ENCODE data around the gene STXBP4. TPM values are rescaled to one million over a fixed set of nuclear protein-coding genes. Genes with fewer than 3 reads are reported as not detected.

STXBP4 gene
- total RNA-seq, 1 experiment from 2014 or later = 27.6 TPM

DNA sequence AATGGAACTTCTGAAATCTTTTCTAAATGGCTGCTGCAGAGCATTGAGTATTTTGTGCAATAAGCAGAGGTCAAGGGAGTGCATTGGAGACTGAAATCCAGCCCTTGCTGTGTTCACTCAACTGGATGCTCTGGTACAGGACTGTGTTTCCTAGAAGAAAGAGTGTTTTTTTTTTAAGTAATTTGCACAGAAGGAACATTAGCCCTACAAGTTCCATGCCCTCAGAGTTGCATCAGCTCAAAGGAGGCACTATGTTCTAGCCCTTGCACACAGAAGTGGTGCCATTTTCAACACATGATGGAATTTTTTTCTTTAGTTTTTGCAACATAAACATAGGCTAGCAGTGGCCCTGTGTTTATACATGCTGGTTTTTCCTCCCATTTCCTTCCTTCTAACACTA lies 152.1 kb downstream of the STXBP4 start:
- DNase-seq (ENCODE audit: low read depth) = no peak

DNA sequence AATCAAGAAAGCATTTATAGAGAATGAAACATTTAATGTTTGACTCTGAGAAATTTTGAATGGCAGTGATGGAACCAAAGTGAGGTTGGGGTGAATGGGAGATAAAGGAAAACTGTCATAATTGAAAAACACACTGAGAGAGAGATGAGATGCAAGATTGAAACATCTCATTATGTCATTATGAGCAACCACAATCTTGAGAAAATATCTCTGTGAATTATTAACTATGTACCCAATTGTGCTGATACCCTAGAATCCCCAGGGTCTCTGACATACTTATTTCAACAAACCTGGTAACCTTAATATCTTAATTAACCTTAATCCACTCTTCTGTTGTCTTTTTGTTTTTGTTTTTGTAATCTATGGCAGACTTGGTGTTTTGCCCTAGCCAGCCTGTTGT lies 152.7 kb downstream of the STXBP4 start:
- no peak for DNase-seq (ENCODE audit: low read depth)

DNA sequence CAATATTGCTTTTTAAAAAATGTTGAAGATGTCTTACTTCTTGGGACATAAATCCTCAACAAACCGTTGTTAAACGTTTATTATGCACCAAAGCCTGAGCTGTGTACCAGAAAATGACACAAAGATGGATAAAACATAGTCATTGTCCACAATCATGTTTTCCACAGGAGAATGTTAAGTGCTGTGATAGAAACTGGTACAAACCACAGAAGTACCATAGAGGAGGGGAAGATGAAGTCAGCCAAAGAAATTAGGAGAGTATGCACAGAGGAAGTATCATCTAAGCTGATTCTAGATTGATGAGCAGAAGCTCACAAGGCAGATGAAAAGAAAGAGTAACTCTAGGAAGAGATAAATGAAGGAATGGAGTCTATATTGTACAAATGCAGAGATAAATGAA lies 153.5 kb downstream of the STXBP4 start:
- no peak for DNase-seq (ENCODE audit: low read depth)

DNA sequence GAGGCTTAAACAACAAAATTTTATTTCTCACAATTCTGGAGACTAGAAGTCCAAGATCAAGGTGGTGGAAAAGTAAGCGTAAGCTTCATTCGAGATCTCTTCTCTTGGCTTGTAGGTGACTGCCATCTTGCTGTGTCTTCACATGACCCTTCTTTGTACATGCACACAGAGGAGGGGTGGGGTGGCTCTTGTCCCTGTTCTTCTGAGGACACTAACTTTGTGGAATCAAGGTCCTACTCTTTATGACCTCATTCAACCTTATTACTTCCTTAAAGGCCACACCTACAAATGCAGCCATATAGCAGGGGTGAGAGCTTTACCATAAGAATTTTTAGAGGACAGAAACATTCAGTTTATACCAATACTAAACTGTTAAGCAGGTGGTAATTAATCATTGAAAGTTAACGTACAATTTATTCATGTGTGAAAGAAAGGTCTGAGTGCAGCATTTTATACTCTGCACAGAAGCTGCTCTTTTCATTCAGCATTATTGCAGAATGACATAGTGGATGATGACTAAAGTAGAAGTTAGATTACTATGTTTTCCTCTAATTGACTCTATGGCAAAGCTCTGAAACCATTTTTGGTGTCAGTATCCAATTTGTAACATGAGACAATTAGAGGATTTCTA lies 156.3 kb downstream of the STXBP4 start:
- DNase-seq (ENCODE audit: low read depth) = no peak

DNA sequence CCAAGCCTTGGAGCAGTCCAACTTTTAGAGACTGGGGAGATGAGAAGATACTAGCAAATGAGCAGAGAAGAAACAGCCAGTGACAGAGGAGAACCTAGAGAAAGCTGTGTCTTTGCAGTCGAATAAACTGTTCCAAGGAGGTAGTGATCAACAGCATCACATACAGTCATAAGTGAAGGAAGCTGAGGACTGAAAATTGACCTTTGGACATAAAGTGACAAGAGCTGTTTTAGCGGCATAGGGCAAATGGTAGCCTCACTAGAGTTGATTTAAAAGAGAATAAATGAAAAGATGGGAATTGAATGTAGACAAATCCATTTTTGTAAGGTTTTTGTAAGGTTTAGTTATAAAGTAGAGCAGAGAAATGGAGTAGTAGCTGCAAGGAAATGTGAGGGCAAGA lies 165.0 kb downstream of the STXBP4 start:
- no peak for DNase-seq (ENCODE audit: low read depth)

DNA sequence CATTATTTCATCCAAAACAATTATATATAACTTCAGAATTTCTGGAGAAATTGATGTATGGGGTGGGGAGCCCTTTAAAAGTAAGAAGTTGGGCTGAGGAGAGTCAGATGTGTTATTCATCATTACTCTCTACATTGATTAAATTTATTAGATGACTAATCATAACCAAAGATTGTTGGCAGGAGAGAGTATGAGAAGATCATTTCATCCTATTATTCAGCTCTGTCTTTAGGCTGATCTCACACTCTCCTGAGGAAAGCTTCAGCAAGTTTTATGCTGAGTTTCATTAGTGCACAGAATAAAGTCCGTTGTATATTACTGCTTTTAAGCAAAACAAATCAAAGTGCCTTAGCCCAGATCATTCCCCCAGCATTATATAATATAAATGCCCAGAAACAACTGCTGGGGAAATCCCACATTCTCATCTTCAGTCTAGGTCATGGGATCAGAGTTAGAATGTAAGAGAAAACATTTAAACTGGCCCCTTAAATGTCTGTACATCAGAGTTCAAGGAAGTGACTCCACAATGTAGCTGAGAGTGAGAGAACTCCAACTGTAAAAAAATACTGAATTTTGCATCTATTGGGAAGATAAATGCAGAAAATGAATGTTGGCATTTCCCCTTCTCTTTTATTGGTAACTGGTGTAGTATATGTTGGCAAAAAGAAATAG lies 166.1 kb downstream of the STXBP4 start:
- no peak for DNase-seq (ENCODE audit: low read depth)

GRCh38 chr17:55140809-55141208 lies 172.2 kb downstream of the STXBP4 start:
- DNase-seq (ENCODE audit: low read depth) = no peak

GRCh38 chr17:55144518-55144917 lies 176.0 kb downstream of the STXBP4 start:
- DNase-seq (ENCODE audit: low read depth) = no peak

DNA sequence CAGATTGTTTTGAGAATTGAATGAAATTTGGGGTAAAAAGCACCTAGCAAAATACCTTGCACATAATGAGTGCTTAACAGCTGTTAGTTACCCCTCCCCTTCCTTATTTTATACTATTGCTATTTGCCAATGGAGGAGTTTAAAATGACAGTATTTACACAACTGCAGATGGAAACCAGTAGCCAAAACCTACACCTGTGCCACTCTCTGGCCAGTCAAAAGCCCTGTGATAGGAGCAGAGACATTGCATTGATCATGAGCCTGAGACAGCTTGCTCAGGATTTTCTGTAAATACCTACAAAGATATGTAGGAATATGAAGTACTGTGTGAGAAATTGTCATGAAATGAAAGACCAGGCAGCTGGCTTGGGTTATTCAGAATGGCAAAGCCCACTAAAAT lies 180.9 kb downstream of the STXBP4 start:
- no peak for DNase-seq (ENCODE audit: low read depth)

- no peak for DNase-seq (ENCODE audit: low read depth)
Measured at GRCh38 chr17:55152236-55152635, 183.7 kb downstream of the STXBP4 start.

DNA sequence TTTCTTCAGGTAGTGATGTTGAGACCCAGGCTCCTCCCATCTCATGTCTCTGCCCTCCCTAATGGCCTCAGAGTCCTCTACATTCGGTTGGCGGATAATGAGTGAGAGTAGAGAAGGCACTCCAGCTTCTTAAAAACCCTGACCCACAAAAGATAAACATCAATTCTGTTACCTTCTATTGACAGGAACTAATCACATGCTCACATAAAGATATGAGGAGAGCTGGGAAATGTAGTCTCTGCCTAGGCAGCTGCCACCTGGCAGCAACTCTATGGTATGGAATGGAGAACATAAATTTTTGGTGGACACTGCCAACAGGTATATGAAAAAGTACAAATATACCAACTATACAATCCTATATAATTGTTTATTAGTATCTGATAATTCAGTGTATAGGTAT lies 185.5 kb downstream of the STXBP4 start:
- no peak for DNase-seq (ENCODE audit: low read depth)

- no peak for DNase-seq (ENCODE audit: low read depth)
Measured at GRCh38 chr17:55155856-55156560, 187.4 kb downstream of the STXBP4 start.

DNA sequence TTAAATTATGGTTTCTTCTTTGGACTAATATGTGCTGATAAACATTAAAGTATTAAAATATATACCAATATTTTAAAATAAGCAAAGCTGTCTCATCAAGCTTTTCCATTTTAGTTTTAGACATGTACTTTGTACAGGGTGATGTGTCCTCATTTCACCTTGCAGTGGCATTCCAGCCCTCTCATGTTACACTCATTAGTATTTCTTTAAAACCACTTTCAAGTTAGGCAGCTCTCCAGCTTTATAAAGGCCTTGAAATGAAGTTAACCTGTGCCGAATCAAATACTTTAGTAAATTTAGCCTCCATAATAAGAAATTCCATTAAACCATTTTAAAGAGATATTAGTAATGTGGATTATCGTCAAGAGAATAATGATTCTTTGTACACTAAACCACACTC lies 188.6 kb downstream of the STXBP4 start:
- DNase-seq (ENCODE audit: low read depth) = peak; percentile 50

DNA sequence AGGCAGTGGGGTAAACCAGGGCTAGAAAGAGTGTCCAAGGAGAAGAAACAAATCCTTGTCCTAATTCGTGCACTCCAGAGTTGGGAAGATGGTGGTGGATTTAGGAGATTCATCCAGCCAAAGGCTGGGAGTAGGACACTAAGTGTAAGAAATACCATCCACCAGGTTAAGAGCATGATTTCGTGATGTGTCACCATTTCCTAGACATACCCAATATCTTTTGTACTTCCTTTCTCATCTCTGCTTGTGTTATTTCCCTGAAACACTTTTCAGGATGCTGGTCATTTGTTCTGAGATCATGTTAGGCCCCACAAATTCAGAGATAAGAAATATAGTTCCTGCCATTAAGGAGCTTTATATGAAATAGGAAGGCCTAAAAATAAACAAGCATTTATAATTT lies 189.9 kb downstream of the STXBP4 start:
- DNase-seq (ENCODE audit: low read depth) = peak; percentile 46

DNA sequence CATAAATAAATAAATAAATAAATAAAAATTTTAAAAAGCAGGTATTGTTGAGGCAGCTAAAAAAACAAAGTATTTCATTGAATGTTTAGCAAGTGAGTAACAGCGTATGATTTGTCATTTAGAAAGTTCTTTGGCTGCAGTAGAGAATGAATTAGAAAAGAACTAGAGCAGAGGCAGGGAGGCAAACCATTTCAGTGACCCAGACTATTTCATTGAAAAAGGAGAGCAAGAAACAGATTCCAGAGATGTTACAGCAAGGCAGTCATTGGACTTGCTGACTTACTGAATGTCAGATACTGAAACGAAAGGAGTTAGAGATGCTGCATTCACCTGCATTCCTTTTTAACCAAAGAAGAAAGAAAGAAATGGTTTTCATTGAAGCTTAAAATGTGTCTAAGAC lies 190.7 kb downstream of the STXBP4 start:
- no peak for DNase-seq (ENCODE audit: low read depth)

DNA sequence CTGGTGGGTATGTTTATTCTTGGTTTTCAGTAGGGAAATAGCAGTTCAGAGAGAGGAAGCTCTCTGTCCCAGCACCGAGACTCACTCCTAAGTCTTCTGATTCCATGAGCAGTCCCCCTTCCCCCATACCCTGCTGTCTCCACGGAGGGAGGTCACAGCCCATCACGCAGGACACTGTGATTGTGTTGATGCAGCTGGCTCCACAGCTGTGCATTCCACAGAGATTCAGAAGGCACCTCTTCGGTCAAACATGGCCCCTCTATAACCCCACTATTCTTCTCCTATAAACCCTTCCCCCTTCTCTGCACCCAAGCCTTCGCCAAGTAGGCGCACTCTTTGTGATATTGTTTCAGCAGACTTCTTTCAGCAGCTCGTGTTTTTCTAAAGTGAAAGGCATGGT lies 191.9 kb downstream of the STXBP4 start:
- peak; percentile 73 for DNase-seq (ENCODE audit: low read depth)

DNA sequence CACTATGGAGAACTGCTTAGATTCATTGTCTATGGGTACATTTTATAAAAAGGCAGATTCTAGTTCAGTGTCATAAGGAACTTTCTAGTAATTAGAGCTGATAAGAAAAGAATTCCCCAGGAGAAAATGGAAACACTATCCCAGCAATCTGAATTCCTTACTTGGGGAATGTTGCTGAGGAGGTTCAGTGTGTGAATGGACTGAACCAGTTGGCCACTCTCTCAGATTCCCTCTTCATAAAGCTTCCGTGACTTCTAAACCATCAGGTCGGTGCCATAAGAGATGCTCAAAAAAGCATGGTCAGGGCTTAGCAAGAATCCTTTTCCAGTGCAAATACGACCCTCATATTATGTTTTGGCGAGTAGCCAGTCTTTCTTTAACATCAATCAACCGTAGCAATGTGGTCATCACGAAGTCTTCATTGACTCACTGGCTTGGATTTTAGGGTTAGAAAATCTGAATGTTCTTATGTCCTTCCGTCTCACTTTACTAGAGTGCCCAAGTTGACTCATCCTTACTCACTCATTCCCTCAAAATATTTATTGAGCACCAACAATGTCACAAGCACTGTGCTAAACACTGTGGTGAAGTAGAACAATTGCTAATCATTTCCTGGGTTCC lies 193.5 kb downstream of the STXBP4 start:
- DNase-seq (ENCODE audit: low read depth) = peak; percentile 98

DNA sequence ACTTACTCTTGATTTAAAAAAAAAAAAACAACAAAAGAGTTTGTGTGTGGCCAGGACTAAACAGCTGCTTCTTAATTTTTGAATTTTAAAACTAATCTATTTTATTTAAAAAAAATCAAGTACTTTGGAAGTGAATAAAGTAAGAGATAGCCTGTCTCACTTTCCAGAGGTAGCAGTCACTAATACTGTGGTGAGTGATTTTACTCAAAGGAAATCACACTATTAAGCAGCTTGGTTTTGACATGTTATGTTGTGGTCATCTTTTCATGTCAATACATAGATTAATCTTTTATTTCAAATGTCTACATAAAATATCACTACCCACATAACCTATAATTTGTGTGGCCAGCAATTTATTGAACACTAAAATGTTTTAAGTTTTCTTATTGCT lies 194.0 kb downstream of the STXBP4 start:
- no peak for DNase-seq (ENCODE audit: low read depth)

GRCh38 chr17:55163408-55163807 lies 194.8 kb downstream of the STXBP4 start:
- peak; percentile 44 for DNase-seq (ENCODE audit: low read depth)

DNA sequence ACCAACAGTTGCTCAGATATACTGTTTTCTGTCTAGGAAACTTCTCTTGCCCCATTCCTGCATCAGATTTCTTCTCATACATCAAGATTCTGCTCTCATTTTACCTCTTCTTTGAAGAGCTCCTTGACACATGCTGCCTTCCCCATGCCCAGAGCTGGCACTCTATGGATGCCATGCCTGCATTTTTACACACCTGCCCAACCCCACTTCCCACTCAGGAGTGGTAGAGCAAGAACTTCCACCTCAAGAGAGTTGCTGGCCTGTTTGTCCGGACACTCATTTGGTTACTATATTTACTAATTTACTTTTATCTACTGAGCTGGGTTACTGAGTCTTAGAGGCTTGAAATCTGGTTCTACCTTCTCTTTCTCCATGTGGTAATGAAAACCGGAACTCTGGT lies 197.9 kb downstream of the STXBP4 start:
- DNase-seq (ENCODE audit: low read depth) = no peak

GRCh38 chr17:55167024-55167725 lies 198.6 kb downstream of the STXBP4 start:
- DNase-seq (ENCODE audit: low read depth) = no peak
